Measurements from ENCODE around the gene SRSF2.

SRSF2 gene

DNA sequence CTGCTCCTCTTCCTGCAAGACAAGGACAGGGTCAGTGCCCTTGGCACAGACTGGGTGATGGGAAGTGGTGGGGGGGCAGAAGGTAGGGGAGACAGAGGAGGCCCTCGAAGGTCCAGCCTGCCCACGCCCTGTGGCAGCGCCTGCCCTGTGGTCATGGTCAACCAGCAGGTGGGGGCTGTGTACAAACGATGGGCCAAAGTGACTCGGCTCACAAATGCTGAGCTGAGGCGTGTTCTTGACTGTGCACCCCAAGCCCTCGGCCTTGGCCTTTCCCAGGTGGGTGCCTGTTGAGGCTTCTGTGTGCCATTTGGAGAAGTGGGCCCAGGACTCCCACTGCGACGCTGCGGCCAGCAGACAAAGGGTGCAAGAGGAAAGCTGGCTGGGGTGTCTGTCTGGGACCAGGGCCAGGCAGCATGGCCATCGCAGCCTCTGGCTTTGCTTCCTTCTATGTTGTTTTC is 48.9 kb downstream of the SRSF2 start:
- in situ Hi-C loops (cut with MboI; ENCODE audit: low pct_unique_long_range_greater_than_20kb, low sequenced_read_pairs) = no loop called here
- no peak for DNase-seq

DNA sequence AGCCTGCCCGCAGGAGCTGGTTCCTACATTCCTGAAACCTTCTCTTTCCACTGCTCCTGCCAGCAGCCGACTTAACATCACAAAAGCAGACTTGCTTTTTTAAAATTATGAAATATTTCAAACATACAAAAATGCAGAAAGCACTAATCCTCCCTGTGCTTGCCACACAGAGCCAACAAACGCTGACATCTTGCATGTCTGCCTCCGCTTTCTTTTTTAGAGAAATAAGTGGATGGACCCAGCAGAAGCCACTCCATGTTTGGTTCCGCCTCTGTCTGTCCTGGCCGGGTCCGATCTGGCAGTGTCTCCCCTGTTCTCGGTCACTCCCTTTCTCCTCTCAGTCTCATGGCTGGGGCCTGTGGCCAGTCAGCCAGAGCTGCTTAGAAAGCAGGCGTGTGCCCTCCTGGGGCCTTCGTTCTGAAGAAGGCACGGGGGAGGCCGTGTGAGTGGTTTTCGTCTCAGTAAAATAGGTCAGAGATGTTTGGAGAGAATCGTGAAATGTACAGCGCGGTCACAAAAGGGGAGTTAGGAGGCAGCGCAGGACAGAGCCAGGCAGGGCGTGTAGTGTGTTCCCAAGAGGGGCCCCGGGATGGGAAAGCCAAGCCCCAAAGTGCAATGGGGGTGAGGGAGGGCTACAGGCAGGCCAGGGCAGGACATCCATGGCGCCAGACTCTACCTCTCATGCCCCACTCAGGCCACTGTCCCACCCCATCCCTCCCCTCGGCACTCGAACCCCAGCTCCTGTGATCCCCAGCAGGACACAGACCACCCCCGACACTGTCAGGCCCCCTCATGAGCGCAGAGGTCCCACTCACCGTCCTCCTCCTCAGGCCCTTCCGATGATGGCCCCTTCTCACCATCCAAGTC is 49.6 kb downstream of the SRSF2 start:
- no peak for DNase-seq
- in situ Hi-C loops (cut with MboI; ENCODE audit: low pct_unique_long_range_greater_than_20kb, low sequenced_read_pairs) = no loop called here

DNA sequence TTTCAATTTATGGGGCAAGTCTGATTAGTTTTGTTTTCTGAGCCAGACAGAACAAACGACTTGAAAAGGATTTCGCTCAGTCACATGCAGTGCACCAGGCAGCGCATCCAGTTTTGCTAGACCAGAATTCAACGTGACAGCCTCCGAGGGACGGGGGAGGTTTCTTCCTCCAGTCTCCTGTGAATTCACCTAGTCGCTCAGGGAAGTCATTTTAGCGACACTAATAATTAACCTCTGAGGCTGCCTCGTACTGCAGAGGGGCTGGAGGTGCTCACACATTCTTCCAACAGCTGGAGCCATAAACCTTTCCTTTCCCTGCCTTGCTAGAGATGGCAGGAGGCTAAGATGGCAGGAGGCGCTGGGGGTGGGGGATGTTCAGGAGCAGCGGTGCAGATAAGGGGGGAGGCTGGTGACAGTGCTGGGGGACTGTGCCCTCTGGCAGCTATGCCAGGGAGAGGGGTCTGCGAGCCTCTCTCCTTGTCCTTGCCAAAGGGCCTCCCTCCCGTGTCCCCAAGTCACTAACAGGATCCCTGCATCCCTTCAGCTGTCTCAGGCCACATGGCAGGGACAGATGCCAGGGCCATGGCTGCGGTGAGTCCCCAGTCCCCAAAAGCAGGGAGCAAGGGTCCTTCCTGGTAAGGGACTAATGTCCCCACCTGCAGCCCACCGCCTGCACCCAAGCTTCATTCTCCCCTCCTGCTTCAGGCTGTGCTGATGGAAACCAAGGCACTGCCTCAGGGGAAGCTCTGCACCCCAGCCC is 50.4 kb downstream of the SRSF2 start:
- no peak for DNase-seq
- in situ Hi-C loops (cut with MboI; ENCODE audit: low pct_unique_long_range_greater_than_20kb, low sequenced_read_pairs) = no loop called here

DNA sequence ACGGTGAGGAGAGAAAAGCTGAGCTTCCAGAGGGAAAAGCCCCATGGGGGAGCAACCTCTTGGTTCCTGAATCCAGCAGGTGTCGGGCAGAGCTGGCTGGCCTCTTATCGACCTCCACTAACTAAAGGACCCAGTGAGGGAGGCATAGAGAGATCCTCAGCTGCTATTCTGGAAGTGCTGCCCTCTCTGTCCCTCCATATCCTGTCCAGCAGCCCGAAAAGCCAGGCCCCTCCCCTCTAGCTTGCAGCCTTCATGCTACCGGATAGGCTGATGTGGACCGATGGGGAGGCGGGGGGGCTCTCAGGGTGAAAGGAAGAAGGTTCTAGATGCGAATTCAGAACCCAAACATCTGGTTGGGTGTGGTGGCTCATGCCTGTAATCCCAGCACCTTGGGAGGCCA is 51.3 kb downstream of the SRSF2 start:
- in situ Hi-C loops (cut with MboI; ENCODE audit: low pct_unique_long_range_greater_than_20kb, low sequenced_read_pairs) = no loop called here
- no peak for DNase-seq

GRCh38 chr17:76685366-76685765 is 51.8 kb downstream of the SRSF2 start:
- DNase-seq = no peak
- in situ Hi-C loops (cut with MboI; ENCODE audit: low pct_unique_long_range_greater_than_20kb, low sequenced_read_pairs) = no loop called here

GRCh38 chr17:76684756-76685155 is 52.4 kb downstream of the SRSF2 start:
- in situ Hi-C loops (cut with MboI; ENCODE audit: low pct_unique_long_range_greater_than_20kb, low sequenced_read_pairs) = no loop called here
- DNase-seq = no peak

Measured in KBM-7 (cell line).